HG03139 (cell line): Measurements from ENCODE around the gene ATG14.

Experiments used
- ATAC-seq: cut with Tn5 transposase; IDR thresholded peaks from one replicate; pipeline ENCODE4 v1.9.1; 2021; ENCODE audit not compliant: unreplicated experiment

The ATG14 gene

DNA sequence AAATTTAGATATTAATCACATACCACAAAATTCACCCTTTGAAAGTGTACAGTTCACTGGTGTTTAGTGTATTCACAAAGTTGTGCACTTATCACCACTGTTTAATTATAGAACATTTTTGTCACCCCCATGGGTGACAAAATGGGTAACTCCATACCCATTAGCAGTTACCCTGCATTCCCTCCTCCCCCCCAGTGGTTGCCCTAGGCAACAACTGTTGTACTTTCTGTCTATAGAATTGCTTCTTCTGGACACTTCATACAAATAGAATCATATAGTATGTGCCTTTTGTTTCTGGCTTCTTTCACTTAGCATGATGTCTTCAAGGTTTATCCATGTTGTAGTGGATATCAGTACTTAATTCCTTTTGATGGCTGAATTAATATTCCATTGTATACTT, 87.7 kb downstream of the ATG14 start:
- no peak for ATAC-seq

DNA sequence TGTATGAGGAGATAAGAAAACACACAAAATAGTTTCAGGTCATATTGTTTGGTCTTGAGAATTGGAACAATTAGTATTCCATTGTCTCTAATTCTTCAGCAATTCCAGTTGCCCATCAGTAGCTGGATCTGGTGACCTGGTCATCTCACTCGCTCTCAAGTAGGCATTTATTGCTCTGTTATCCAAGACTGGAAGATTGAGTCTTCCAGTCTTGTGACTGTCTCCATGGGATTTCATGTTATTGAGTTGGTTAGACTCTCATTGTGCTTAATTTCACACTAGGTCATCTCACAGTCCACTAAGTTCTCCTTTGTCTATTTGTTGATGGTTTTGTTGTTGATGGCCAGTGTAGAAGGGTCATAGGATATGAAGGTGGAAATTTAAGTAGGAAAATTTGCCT, 92.9 kb downstream of the ATG14 start:
- ATAC-seq: no peak

DNA sequence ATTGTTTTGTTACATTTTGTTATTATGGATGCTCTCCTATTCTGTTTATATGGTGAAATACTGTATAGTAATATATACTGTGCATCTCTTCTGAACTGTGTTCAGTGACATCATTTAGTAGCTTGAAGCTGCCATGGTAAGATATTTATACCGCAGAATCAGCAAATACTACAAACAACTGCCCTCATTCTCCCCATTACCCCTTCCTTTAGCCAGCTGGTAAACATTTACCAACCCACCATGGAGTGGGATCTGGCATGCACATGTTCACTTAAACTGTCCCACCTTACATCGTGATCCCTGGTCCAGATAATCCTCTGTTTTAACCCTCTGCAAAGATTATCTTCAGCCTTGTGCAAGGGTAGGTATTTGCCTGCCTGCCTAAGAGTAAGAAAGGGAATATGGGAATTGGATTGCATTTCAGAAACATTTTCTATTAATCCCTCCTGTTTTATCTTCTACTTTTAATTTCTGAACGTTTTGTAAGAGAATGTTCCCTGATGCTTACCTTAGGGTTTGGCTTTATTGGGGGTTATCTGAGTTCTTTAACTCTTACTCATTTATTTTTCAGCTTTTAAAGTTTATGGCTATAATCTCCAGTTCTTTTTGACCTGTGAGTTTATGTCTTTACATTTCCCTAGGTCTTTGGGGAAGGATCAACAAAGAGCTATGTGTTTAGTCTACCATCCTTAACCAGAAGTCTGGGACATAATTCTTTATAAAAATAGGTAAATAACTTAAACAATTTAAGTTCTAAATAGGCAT, 93.9 kb downstream of the ATG14 start:
- no peak for ATAC-seq

DNA sequence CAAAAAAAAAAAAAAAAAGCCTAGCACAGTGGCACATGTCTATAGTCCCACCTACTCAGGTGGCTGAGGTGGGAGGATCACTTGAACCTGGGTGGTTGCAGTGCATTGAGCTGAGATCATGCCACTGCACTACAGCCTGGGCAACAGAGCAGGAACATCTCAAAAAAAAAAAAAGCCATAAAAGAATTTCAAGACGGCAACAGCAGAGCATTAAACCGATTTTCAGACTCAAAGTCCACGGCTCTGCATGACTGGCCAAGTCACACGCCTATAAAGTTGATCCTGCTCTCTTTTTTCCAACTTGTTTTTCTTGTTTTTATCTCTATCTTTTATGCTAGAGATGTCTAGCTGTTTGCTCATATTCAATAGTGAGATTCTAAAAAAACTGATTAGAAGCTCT, 95.1 kb downstream of the ATG14 start:
- no peak for ATAC-seq
